Endothelial cell of umbilical vein (primary cell): ENCODE measurements around the gene ICAM1. TPM values are rescaled to one million over a fixed set of nuclear protein-coding genes. Genes with fewer than 3 reads are reported as not detected.

Experiments used
- BruUV-seq: library from RNA; stranded (reverse); fragments of 400-500 nt; replicated peaks from 2 replicates; lab custom pipeline; 2021; lab: Mats Ljungman, UMichigan
- CTCF ChIA-PET: fragments of 300-600, 350-600 bp; sonication (Branson Sonifier 250); formaldehyde crosslinking; loops from one replicate; lab custom pipeline; 2021; ENCODE audit warnings: antibody characterized with exemption, inconsistent platforms; lab: Charles Lee
- POLR2A ChIA-PET: fragments of 300-600, 350-600 bp; sonication (Branson Sonifier 250); formaldehyde crosslinking; loops from one replicate; lab custom pipeline; 2021; ENCODE audit warnings: antibody characterized with exemption, inconsistent platforms; lab: Charles Lee
- DNase-seq: peaks from one replicate; pipeline ENCODE4 v3.0.0-alpha.2; 2011; ENCODE audit warnings: low read depth, low spot score
- FAIRE-seq: peaks from 2 replicates; lab custom pipeline; 2011; peaks lifted over from hg19 to GRCh38; lab: Jason Lieb, UNC
- H2AFZ ChIP-seq: 2 replicates; pipeline ENCODE4 v1.6.0; 2012; ENCODE audit warnings: low read depth, low read length, control low read depth, inconsistent platforms
- H3K27ac ChIP-seq: 2 replicates; pipeline ENCODE4 v1.5.1; 2011; ENCODE audit warnings: low read depth, mild to moderate bottlenecking, control low read depth, low read length, moderate library complexity; ENCODE audit not compliant: insufficient read depth
- H3K27me3 ChIP-seq, 2 experiments: 2 replicates each; pipeline versions ENCODE4 v1.6.0 to v1.6.1; 2011; ENCODE audit warnings: low read length in 2 of 2, mixed read lengths in 1 of 2; ENCODE audit not compliant: control insufficient read depth in 2 of 2, insufficient read depth in 2 of 2
- H3K36me3 ChIP-seq, 2 experiments: 2 replicates in 1 of 2; 3 replicates in 1 of 2; pipeline ENCODE4 v1.5.1; 2011; ENCODE audit warnings: low read length in 2 of 2, mild to moderate bottlenecking in 1 of 2, moderate library complexity in 1 of 2; ENCODE audit not compliant: control insufficient read depth in 2 of 2, insufficient read depth in 2 of 2; ENCODE audit errors: extremely low read depth in 1 of 2
- H3K4me1 ChIP-seq: 3 replicates; pipeline ENCODE4 v1.5.1; 2011; ENCODE audit warnings: mild to moderate bottlenecking, low read length; ENCODE audit not compliant: control insufficient read depth, insufficient read depth; ENCODE audit errors: extremely low read depth
- H3K4me2 ChIP-seq: 2 replicates; pipeline ENCODE4 v1.6.1; 2011; ENCODE audit warnings: low read length, control low read depth, mixed read lengths; ENCODE audit not compliant: insufficient read depth
- H3K4me3 ChIP-seq, 3 experiments: fragments of 200-600 bp in 1 of 3; sonication (generic), shearing (Covaris generic) in 1 of 3; replicated peaks in 1 of 3; 2 replicates each; pipeline ENCODE4 v1.5.1; 2011 to 2016; ENCODE audit warnings: control low read depth in 3 of 3, low read length in 3 of 3, mild to moderate bottlenecking in 2 of 3, inconsistent platforms in 1 of 3, low read depth in 1 of 3, moderate library complexity in 1 of 3; ENCODE audit not compliant: insufficient read depth in 1 of 3
- H3K79me2 ChIP-seq: 2 replicates; pipeline ENCODE4 v1.6.0; 2012; ENCODE audit warnings: low read length, inconsistent platforms; ENCODE audit not compliant: control insufficient read depth, insufficient read depth
- H3K9ac ChIP-seq: replicated peaks from 2 replicates; pipeline ENCODE3; 2011; ENCODE audit warnings: low read length, control low read depth; ENCODE audit not compliant: insufficient read depth; ENCODE audit errors: extremely low read depth
- H3K9me1 ChIP-seq: replicated peaks from 3 replicates; pipeline ENCODE4 v1.6.0; 2011; ENCODE audit warnings: mild to moderate bottlenecking, low read length; ENCODE audit not compliant: control insufficient read depth, insufficient read depth; ENCODE audit errors: extremely low read depth
- H3K9me3 ChIP-seq: replicated peaks from 2 replicates; pipeline ENCODE4 v1.5.1; 2012; ENCODE audit warnings: low read length, inconsistent platforms; ENCODE audit not compliant: control insufficient read depth, insufficient read depth
- H4K20me1 ChIP-seq: replicated peaks from 2 replicates; pipeline ENCODE3; 2011; ENCODE audit warnings: mild to moderate bottlenecking, low read length; ENCODE audit not compliant: control insufficient read depth, insufficient read depth; ENCODE audit errors: extremely low read depth
- CTCF ChIP-seq, 2 donors: IDR thresholded peaks; 1 replicate in 1 of 2; 2 replicates in 1 of 2; pipeline ENCODE4 v1.5.1; 2011; ENCODE audit warnings: low read length in 2 of 2, mild to moderate bottlenecking in 2 of 2, moderate library complexity in 2 of 2, control low read depth in 1 of 2, inconsistent platforms in 1 of 2, low read depth in 1 of 2; ENCODE audit not compliant: insufficient read depth in 1 of 2; ENCODE audit errors: extremely low read depth in 1 of 2
- EZH2 ChIP-seq: IDR thresholded peaks from 2 replicates; pipeline ENCODE4 v1.6.1; 2012; ENCODE audit warnings: borderline replicate concordance, low read depth, mild to moderate bottlenecking, moderate library complexity, low read length, inconsistent platforms; ENCODE audit not compliant: severe bottlenecking
- FOS ChIP-seq: IDR thresholded peaks from 2 replicates; pipeline ENCODE4 v1.6.1; 2011; ENCODE audit warnings: mild to moderate bottlenecking, low read length, moderate library complexity, borderline replicate concordance; ENCODE audit not compliant: insufficient read depth
- GATA2 ChIP-seq: IDR thresholded peaks from 2 replicates; pipeline ENCODE4 v1.7.0; 2011; ENCODE audit warnings: low read depth, mild to moderate bottlenecking, moderate library complexity, mixed read lengths, low read length; ENCODE audit not compliant: insufficient read length, insufficient read depth
- JUN ChIP-seq: IDR thresholded peaks from 2 replicates; pipeline ENCODE4 v1.6.1; 2011; ENCODE audit warnings: borderline replicate concordance, low read depth; ENCODE audit not compliant: insufficient read length, insufficient read depth
- MYC ChIP-seq: IDR thresholded peaks from one replicate; pipeline ENCODE4 v1.6.1; 2011; ENCODE audit warnings: mild to moderate bottlenecking, low read depth, low read length
- POLR2A ChIP-seq: IDR thresholded peaks from 2 replicates; pipeline ENCODE4 v1.6.1; 2012; ENCODE audit warnings: low read depth, mild to moderate bottlenecking, control low read depth, low read length
- POLR2AphosphoS5 ChIP-seq: IDR thresholded peaks from 2 replicates; pipeline ENCODE4 v1.6.1; 2012; ENCODE audit warnings: low read depth, mild to moderate bottlenecking, control low read depth, low read length, moderate library complexity; ENCODE audit not compliant: insufficient read depth
- dilution Hi-C: fragments of 300-500 bp; cut with MboI; formaldehyde crosslinking; loops from one replicate; pipeline ENCODE4 v1.15.0; 2019; ENCODE audit warnings: low sequenced_read_pairs; ENCODE audit not compliant: extremely low pct_ligation_motif_present
- intact Hi-C: fragments of 100-400 bp; cut with micrococcal nuclease; formaldehyde crosslinking; loops from one replicate; pipeline ENCODE4 v1.10.0; 2022
- polyA plus RNA-seq, 4 experiments: library from polyadenylated mRNA; depleted of rRNA in 3 of 4; stranded (reverse) in 3 of 4; unstranded in 1 of 4; fragments of >200 nt; gene quantifications; 2 replicates each; pipeline versions ENCODE4 v1.2.1 to v1.2.3, GENCODE V29; 2011 to 2012; ENCODE audit warnings: missing spikeins in 1 of 4
- total RNA-seq: library from RNA; stranded (reverse); gene quantifications from 2 replicates; pipeline ENCODE4 v1.2.3, GENCODE V29; 2021
- TF ChIP-seq, protein P1 (sequence below): IDR thresholded peaks from 2 replicates; pipeline ENCODE4 v1.6.1; 2011; ENCODE audit not compliant: insufficient read depth, insufficient read length

The ICAM1 gene
- total and polyA plus RNA-seq, 2 donors (not counting 3 experiments of a cell fraction or from before 2014, with no cell fraction given) = 20.5 to 30.4 TPM

DNA sequence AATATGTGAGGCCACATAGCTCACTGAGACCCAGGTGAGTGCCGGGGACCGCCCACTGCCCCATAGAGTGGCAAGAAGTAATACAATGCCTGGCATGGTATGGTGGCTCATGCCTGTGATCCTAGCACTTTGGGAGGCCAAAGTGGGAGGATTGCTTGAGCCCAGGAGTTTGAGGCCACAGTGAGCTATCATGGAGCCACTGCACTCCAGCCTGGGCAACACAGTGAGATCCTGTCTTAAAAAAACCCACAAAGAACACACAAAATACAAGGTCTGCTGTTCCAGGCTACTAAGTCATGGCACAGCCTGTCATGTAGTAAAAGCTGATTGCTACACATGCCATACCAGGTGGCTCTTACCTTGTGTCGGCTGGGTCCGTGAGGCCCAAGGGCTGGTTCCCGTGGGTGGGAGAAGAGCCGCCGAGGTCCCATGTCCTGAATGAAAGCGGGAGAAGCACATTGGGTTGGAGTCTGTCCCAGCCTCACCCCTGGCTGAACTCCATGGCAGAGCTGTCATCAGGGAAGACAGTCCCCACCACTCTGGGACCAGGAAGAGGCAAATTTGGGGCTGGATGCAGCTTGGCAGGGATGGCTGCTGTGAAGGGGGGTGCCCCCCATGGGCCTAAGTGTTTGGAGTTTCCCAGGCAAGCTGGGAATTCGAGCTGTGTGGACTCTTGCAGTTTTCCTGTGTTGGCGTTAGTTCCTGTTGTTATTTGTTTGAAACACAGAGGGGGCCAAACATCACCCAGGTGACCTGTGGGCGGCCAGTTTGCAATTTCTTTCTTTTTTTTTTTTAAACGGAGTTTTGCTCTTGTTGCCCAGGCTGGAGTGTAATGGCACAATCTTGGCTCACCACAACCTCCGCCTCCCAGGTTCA lies 48.1 kb downstream of the ICAM1 start:
- Histone ChIP-seq H3K4me1 (no peaks in the 10 kb centered on the region), H3K27ac (no peak overlapping the region), H3K79me2 (no peaks in the 10 kb centered on the region), H3K4me3 (no peak overlapping the region), H3K4me2 (no peak overlapping the region), H3K36me3 (peaks cover 6 to 41% of the 10 kb centered on the region in 2 experiments), H4K20me1 (no peaks in the 10 kb centered on the region), H2AFZ (no peak overlapping the region), H3K9me1 (no peaks in the 10 kb centered on the region), H3K9ac (no peak overlapping the region), H3K27me3 (no peaks in the 10 kb centered on the region), H3K9me3 (no peaks in the 10 kb centered on the region)
- no TSS peak for BruUV-seq
- TF ChIP-seq JUN = no peak
- TF ChIP-seq, protein P1, sequence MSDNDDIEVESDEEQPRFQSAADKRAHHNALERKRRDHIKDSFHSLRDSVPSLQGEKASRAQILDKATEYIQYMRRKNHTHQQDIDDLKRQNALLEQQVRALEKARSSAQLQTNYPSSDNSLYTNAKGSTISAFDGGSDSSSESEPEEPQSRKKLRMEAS = no peak
- intact Hi-C loops (loop anchor here (5.0 kb wide), 1 partner anchor 47 kb away; the partner anchor contains the start of gene ICAM1), dilution Hi-C loops (no loop called here)
- FAIRE-seq (no peak), DNase-seq (no peak)
- ChIA-PET CTCF (interaction anchor here (0.8 to 2.4 kb wide), 4 partner anchors 12 to 70 kb away, joined by 4 to 6 read pairs (median 5); no protein-coding TSS in a partner anchor), POLR2A (no interaction called here)

- H4K20me1 ChIP-seq = no peaks in the 10 kb centered on the region
- BruUV-seq = no TSS peak
Measured at GRCh38 chr19:10320602-10321416, 49.9 kb downstream of the ICAM1 start.

More at GRCh38 chr19:10320602-10321416, 49.9 kb downstream of the ICAM1 start:
- no peaks in the 10 kb centered on the region for H3K27me3 ChIP-seq
- H3K27ac ChIP-seq = no peak overlapping the region
- POLR2A ChIA-PET = interaction anchor here (0.7 kb wide), 2 partner anchors 13 to 321 kb away, joined by 4 to 5 read pairs; partner anchors contain the start of gene RAVER1
- no peak overlapping the region for H3K4me3 ChIP-seq
- H2AFZ ChIP-seq = no peak overlapping the region
- no peaks in the 10 kb centered on the region for H3K9me3 ChIP-seq
- peaks cover 6 to 48% of the 10 kb centered on the region in 2 experiments for H3K36me3 ChIP-seq
- H3K9me1 ChIP-seq = no peaks in the 10 kb centered on the region
- H3K4me2 ChIP-seq = no peak overlapping the region
- CTCF ChIA-PET = interaction anchor here (1.9 to 2.4 kb wide), 2 partner anchors 10 to 51 kb away, joined by 5 to 6 read pairs; no protein-coding TSS in a partner anchor
- no peaks in the 10 kb centered on the region for H3K79me2 ChIP-seq
- no peaks in the 10 kb centered on the region for H3K4me1 ChIP-seq
- H3K9ac ChIP-seq = no peak overlapping the region
- FAIRE-seq (no peak), DNase-seq (no peak)
- intact Hi-C loops = no loop called here
- TF ChIP-seq POLR2A (no peak), POLR2AphosphoS5 (no peak), EZH2 (no peak), JUN (no peak), CTCF (IDR thresholded peaks at IDR 0.05; ENCODE audit: extremely low read depth in 1 of 2, insufficient read depth in 1 of 2, low read depth in 1 of 2, low read length in 2 of 2) (no peak), FOS (no peak), MYC (no peak), GATA2 (no peak)
- TF ChIP-seq, protein P1 = no peak
- dilution Hi-C loops = no loop called here
